WTC11 (cell line): Measurements from ENCODE around the gene USF1. TPM values are rescaled to one million over a fixed set of nuclear protein-coding genes. Genes with fewer than 3 reads are reported as not detected.

Experiments
- ATAC-seq: fragments of 200-7000 bp; cut with Tn5 transposase; 2 replicates; pipeline ENCODE4 v1.10.0; 2021; ENCODE audit warnings: mild to moderate bottlenecking, moderate library complexity
- CTCF ChIA-PET: fragments of 300-600 bp; sonication (Branson Sonifier 250); formaldehyde crosslinking; loops from one replicate; lab custom pipeline; 2021; ENCODE audit warnings: antibody characterized with exemption; lab: Charles Lee
- POLR2A ChIA-PET: fragments of 350-600 bp; sonication (Branson Sonifier 250); formaldehyde crosslinking; loops from one replicate; lab custom pipeline; 2021; ENCODE audit warnings: antibody characterized with exemption; lab: Charles Lee
- DNase-seq: peaks from one replicate; pipeline ENCODE4 v3.0.0; 2021; ENCODE audit warnings: low spot score
- H3K27ac Mint-ChIP-seq: 2 replicates; pipeline ENCODE4 v1.8.0; 2021; ENCODE audit warnings: mixed read lengths
- H3K27me3 Mint-ChIP-seq: 2 replicates; pipeline ENCODE4 v1.8.0; 2021; ENCODE audit warnings: low read depth, mild to moderate bottlenecking, moderate library complexity, mixed read lengths
- H3K36me3 Mint-ChIP-seq: 2 replicates; pipeline ENCODE4 v1.8.0; 2021; ENCODE audit warnings: mixed read lengths
- H3K4me1 Mint-ChIP-seq: 2 replicates; pipeline ENCODE4 v1.8.0; 2022; ENCODE audit warnings: mixed read lengths
- H3K4me3 Mint-ChIP-seq: 2 replicates; pipeline ENCODE4 v1.8.0; 2021; ENCODE audit warnings: mild to moderate bottlenecking, moderate library complexity, mixed read lengths
- H3K9me3 Mint-ChIP-seq: 2 replicates; pipeline ENCODE4 v1.8.0; 2021; ENCODE audit warnings: mixed read lengths
- ATF6 ChIP-seq: sonication (generic); formaldehyde crosslinking; IDR thresholded peaks from 2 replicates; pipeline ENCODE4 v1.8.1; 2023; ENCODE audit warnings: mild to moderate bottlenecking, missing genetic modification reagents
- CBFB ChIP-seq: sonication (generic); formaldehyde crosslinking; IDR thresholded peaks from 2 replicates; pipeline ENCODE4 v1.8.1; 2022; ENCODE audit warnings: mild to moderate bottlenecking, low read depth, missing genetic modification reagents
- CTCF ChIP-seq: fragments of 200-600 bp; IDR thresholded peaks from 2 replicates; pipeline ENCODE4 v1.8.0; 2022; ENCODE audit warnings: antibody characterized with exemption
- ERG ChIP-seq: fragments of 250-450 bp; sonication (Bioruptor Pico); IDR thresholded peaks from 2 replicates; pipeline ENCODE4 v1.8.0; 2021; ENCODE audit warnings: mild to moderate bottlenecking
- HMGA2 ChIP-seq: fragments of 250-450 bp; sonication (Bioruptor Pico); IDR thresholded peaks from 2 replicates; pipeline ENCODE4 v1.4.0; 2021; ENCODE audit warnings: mild to moderate bottlenecking, moderate library complexity
- HMGXB4 ChIP-seq: sonication (generic); formaldehyde crosslinking; IDR thresholded peaks from 2 replicates; pipeline ENCODE4 v1.8.1; 2023; ENCODE audit warnings: mild to moderate bottlenecking, moderate library complexity, missing genetic modification reagents
- MAX ChIP-seq: sonication (generic); formaldehyde crosslinking; IDR thresholded peaks from 2 replicates; pipeline ENCODE4 v1.8.0; 2022; ENCODE audit warnings: mild to moderate bottlenecking, missing genetic modification reagents
- NFATC4 ChIP-seq: fragments of 250-450 bp; sonication (Bioruptor Pico); IDR thresholded peaks from 2 replicates; pipeline ENCODE4 v1.9.0; 2021; ENCODE audit warnings: mild to moderate bottlenecking
- NFE2L1 ChIP-seq: sonication (generic); formaldehyde crosslinking; IDR thresholded peaks from 2 replicates; pipeline ENCODE4 v1.8.1; 2023; ENCODE audit warnings: missing genetic modification reagents
- NR2C2 ChIP-seq: sonication (generic); formaldehyde crosslinking; IDR thresholded peaks from 2 replicates; pipeline ENCODE4 v1.8.0; 2022; ENCODE audit warnings: mild to moderate bottlenecking, missing genetic modification reagents
- NR3C1 ChIP-seq: sonication (generic); formaldehyde crosslinking; conservative IDR thresholded peaks from 2 replicates; pipeline ENCODE4 v1.8.1; 2023; ENCODE audit warnings: low read depth, mild to moderate bottlenecking, missing genetic modification reagents
- SMAD4 ChIP-seq: sonication (generic); formaldehyde crosslinking; IDR thresholded peaks from 2 replicates; pipeline ENCODE4 v1.8.0; 2022; ENCODE audit warnings: mild to moderate bottlenecking, missing genetic modification reagents
- SOX15 ChIP-seq: fragments of 250-450 bp; sonication (Bioruptor Pico); IDR thresholded peaks from 2 replicates; pipeline ENCODE4 v1.9.0; 2021; ENCODE audit warnings: mild to moderate bottlenecking
- TCF7 ChIP-seq: sonication (generic); formaldehyde crosslinking; IDR thresholded peaks from 2 replicates; pipeline ENCODE4 v1.8.0; 2022; ENCODE audit warnings: mild to moderate bottlenecking, low read depth, missing genetic modification reagents, moderate library complexity
- TP53 ChIP-seq: sonication (generic); formaldehyde crosslinking; IDR thresholded peaks from 2 replicates; pipeline ENCODE4 v1.8.1; 2023; ENCODE audit warnings: mild to moderate bottlenecking, missing genetic modification reagents
- USF2 ChIP-seq: sonication (generic); formaldehyde crosslinking; IDR thresholded peaks from 2 replicates; pipeline ENCODE4 v1.8.1; 2023; ENCODE audit warnings: mild to moderate bottlenecking, missing genetic modification reagents, moderate library complexity
- ZNF121 ChIP-seq: sonication (generic); formaldehyde crosslinking; IDR thresholded peaks from 2 replicates; pipeline ENCODE4 v1.8.0; 2023; ENCODE audit warnings: missing genetic modification reagents
- ZSCAN18 ChIP-seq: fragments of 250-450 bp; sonication (Bioruptor Pico); IDR thresholded peaks from 2 replicates; pipeline ENCODE4 v2.1.2; 2022; ENCODE audit warnings: mild to moderate bottlenecking, moderate library complexity
- total RNA-seq: library from RNA; stranded (reverse); gene quantifications from 3 replicates; pipeline ENCODE4 v1.2.3, GENCODE V29; 2021

The USF1 gene
- total RNA-seq, 1 experiment from 2014 or later: 65.6 TPM

- Mint-ChIP-seq H3K4me3 (no peak overlapping the region), H3K27me3 (no peaks in the 10 kb centered on the region), H3K4me1 (peaks cover 5% of the 10 kb centered on the region), H3K9me3 (no peaks in the 10 kb centered on the region), H3K27ac (peak overlapping the region; percentile 63), H3K36me3 (peaks cover 61% of the 10 kb centered on the region)
- DNase-seq: peak; percentile 64
- TF ChIP-seq NFE2L1 (CRISPR knock-in tag) (no peak), ZSCAN18 (CRISPR knock-in tag) (no peak), NFATC4 (no peak), SMAD4 (no peak), TP53 (CRISPR knock-in tag) (no peak), NR3C1 (CRISPR knock-in tag) (no peak), TCF7 (CRISPR knock-in tag) (no peak), MAX (CRISPR knock-in tag) (no peak), SOX15 (CRISPR knock-in tag) (no peak), ATF6 (CRISPR knock-in tag) (no peak), NR2C2 (CRISPR knock-in tag) (no peak), CTCF (no peak), USF2 (CRISPR knock-in tag) (no peak), ERG (no peak), HMGA2 (CRISPR knock-in tag) (no peak), HMGXB4 (CRISPR knock-in tag) (no peak), ZNF121 (no peak), CBFB (CRISPR knock-in tag) (no peak)
- POLR2A ChIA-PET: interaction anchor here (0.5 to 1.8 kb wide), 6 partner anchors 9 to 134 kb away, joined by 3 to 18 read pairs (median 4); partner anchors contain the start of gene F11R
- ATAC-seq: peak; percentile 93
- CTCF ChIA-PET: interaction anchor here (0.6 to 2.6 kb wide), 30 partner anchors 10 to 394 kb away, joined by 3 to 40 read pairs (median 6); partner anchors contain the start of genes ARHGAP30, F11R, ITLN2 and KLHDC9
These were observed 48.3 kb downstream of the USF1 start for GRCh38 chr1:160997323-160998038.
